PC-9 (cell line): ENCODE measurements around the gene FAM13C. TPM values are rescaled to one million over a fixed set of nuclear protein-coding genes. Genes with fewer than 3 reads are reported as not detected.

Experiments used
- BruUV-seq: library from RNA; stranded (reverse); fragments of 400-500 nt; replicated peaks from 2 replicates; lab custom pipeline; 2021; lab: Mats Ljungman, UMichigan
- CTCF ChIA-PET: fragments of 300-600 bp; sonication (Branson Sonifier 250); formaldehyde crosslinking; loops from one replicate; lab custom pipeline; 2022; ENCODE audit warnings: antibody characterized with exemption; lab: Charles Lee
- POLR2A ChIA-PET: fragments of 300-600 bp; sonication (Branson Sonifier 250); formaldehyde crosslinking; loops from one replicate; lab custom pipeline; 2022; ENCODE audit warnings: antibody characterized with exemption; ENCODE audit not compliant: unreplicated experiment; lab: Charles Lee
- DNase-seq, 2 experiments: peaks; one replicate each; pipeline versions ENCODE4 v3.0.0 to v3.0.0-alpha.2; 2015 to 2022; ENCODE audit warnings: mixed read lengths in 1 of 2
- H2AFZ ChIP-seq: fragments of 200-600 bp; sonication (generic); 2 replicates; pipeline ENCODE4 v1.8.1; 2017; ENCODE audit warnings: antibody characterized with exemption
- H3F3A ChIP-seq: fragments of 200-600 bp; sonication (generic); 2 replicates; pipeline ENCODE4 v1.8.1; 2017; ENCODE audit warnings: antibody characterized with exemption, mild to moderate bottlenecking, low read depth; ENCODE audit not compliant: insufficient read depth
- H3K27ac ChIP-seq: fragments of 200-600 bp; sonication (generic); 2 replicates; pipeline ENCODE4 v1.6.1; 2016; ENCODE audit warnings: mixed run types
- H3K27me3 ChIP-seq: fragments of 200-600 bp; sonication (generic); 2 replicates; pipeline ENCODE4 v1.6.1; 2016; ENCODE audit warnings: low read depth, mixed run types; ENCODE audit not compliant: insufficient read depth
- H3K36me3 ChIP-seq: fragments of 200-600 bp; sonication (generic); 2 replicates; pipeline ENCODE4 v1.6.1; 2016; ENCODE audit warnings: low read depth, mixed run types
- H3K4me1 ChIP-seq: fragments of 200-600 bp; sonication (generic); replicated peaks from 2 replicates; pipeline ENCODE4 v1.6.1; 2016; ENCODE audit warnings: mixed run types; ENCODE audit not compliant: insufficient read depth
- H3K4me2 ChIP-seq: fragments of 200-600 bp; sonication (generic); 2 replicates; pipeline ENCODE4 v1.6.1; 2017; ENCODE audit warnings: mixed run types
- H3K4me3 ChIP-seq: fragments of 200-600 bp; sonication (generic); 2 replicates; pipeline ENCODE4 v1.6.1; 2016; ENCODE audit warnings: mixed run types
- H3K79me2 ChIP-seq: fragments of 200-600 bp; sonication (generic); 2 replicates; pipeline ENCODE4 v1.6.1; 2017; ENCODE audit warnings: low read depth, mixed run types
- H3K9me2 ChIP-seq: fragments of 200-600 bp; sonication (generic); 2 replicates; pipeline ENCODE4 v1.8.1; 2017; ENCODE audit warnings: mild to moderate bottlenecking; ENCODE audit not compliant: insufficient read depth
- H3K9me3 ChIP-seq: fragments of 200-600 bp; sonication (generic); 2 replicates; pipeline ENCODE4 v1.8.1; 2016; ENCODE audit warnings: low read depth; ENCODE audit not compliant: insufficient read depth
- H4K20me1 ChIP-seq: fragments of 200-600 bp; sonication (generic); 2 replicates; pipeline ENCODE4 v1.8.1; 2017; ENCODE audit not compliant: insufficient read depth
- EZH2 ChIP-seq: fragments of 200-600 bp; sonication (generic); IDR thresholded peaks from 2 replicates; pipeline ENCODE4 v1.8.0; 2017; ENCODE audit warnings: antibody characterized with exemption, low read depth
- intact Hi-C: fragments of 100-400 bp; cut with micrococcal nuclease; formaldehyde crosslinking; loops from one replicate; pipeline ENCODE4 v1.10.0; 2022; ENCODE audit not compliant: unreplicated experiment
- total RNA-seq: library from RNA; stranded (reverse); gene quantifications from 2 replicates; pipeline ENCODE4 v1.2.3, GENCODE V29; 2021
- TF ChIP-seq, protein P1 (sequence below): fragments of 200-600 bp; sonication (generic); conservative IDR thresholded peaks from 2 replicates; pipeline ENCODE4 v1.6.1; 2017; ENCODE audit warnings: mixed run types, antibody characterized with exemption, mild to moderate bottlenecking, moderate library complexity

FAM13C gene
- total RNA-seq, 1 experiment from 2014 or later: not detected

DNA sequence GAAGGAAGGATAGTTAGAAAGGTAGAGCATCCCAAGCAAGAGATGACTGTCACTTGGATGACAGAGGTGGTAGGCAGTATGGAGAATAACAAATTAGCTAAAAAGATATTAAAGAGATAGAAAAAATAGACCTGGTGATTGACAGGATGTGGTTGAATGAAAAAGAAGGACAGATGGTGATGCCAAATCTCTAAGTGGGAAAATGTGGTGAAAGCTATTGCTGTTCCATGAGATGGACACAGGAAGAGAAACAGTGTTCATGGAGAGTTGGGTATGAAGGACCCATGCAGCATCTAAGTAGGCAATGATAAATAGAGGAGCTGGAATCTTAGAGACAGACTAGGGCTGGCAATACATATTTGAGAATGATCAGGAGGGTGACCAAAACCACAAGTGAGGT lies 30.7 kb downstream of the FAM13C start:
- no peaks in the 10 kb centered on the region for H3K9me2 ChIP-seq
- no peaks in the 10 kb centered on the region for H3K36me3 ChIP-seq
- H3K4me3 ChIP-seq: no peak overlapping the region
- H3K27me3 ChIP-seq: no peaks in the 10 kb centered on the region
- no peak overlapping the region for H2AFZ ChIP-seq
- no peak overlapping the region for H3K27ac ChIP-seq
- no peaks in the 10 kb centered on the region for H3K4me1 ChIP-seq
- no peaks in the 10 kb centered on the region for H3K79me2 ChIP-seq
- no TSS peak for BruUV-seq
- no peak for TF ChIP-seq EZH2
- TF ChIP-seq, protein P1, sequence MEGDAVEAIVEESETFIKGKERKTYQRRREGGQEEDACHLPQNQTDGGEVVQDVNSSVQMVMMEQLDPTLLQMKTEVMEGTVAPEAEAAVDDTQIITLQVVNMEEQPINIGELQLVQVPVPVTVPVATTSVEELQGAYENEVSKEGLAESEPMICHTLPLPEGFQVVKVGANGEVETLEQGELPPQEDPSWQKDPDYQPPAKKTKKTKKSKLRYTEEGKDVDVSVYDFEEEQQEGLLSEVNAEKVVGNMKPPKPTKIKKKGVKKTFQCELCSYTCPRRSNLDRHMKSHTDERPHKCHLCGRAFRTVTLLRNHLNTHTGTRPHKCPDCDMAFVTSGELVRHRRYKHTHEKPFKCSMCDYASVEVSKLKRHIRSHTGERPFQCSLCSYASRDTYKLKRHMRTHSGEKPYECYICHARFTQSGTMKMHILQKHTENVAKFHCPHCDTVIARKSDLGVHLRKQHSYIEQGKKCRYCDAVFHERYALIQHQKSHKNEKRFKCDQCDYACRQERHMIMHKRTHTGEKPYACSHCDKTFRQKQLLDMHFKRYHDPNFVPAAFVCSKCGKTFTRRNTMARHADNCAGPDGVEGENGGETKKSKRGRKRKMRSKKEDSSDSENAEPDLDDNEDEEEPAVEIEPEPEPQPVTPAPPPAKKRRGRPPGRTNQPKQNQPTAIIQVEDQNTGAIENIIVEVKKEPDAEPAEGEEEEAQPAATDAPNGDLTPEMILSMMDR: no peak
- H4K20me1 ChIP-seq: no peaks in the 10 kb centered on the region
- intact Hi-C loops: no loop called here
- H3K4me2 ChIP-seq: no peak overlapping the region
- no peak for DNase-seq
- POLR2A ChIA-PET: no interaction called here
- CTCF ChIA-PET: no interaction called here
- no peaks in the 10 kb centered on the region for H3K9me3 ChIP-seq
- H3F3A ChIP-seq: no peaks in the 10 kb centered on the region

DNA sequence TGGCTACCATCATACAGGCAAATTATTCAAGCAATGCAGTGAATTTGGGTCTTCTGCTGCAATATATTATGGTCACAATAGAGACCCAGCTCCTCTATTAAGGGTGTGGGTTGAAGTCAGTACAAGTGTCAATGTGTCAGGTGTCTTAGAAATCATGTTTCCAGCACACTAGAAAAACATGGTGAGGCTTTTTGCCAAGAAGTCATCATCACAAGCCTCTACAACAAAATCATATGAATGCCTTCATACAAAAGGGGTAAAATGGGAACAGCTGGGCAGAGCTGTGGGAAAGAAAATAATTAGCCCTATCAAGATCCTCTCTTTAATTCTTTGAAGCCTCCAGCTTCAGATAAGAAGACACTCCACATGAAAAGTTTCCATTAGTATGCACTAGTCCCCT lies 37.2 kb downstream of the FAM13C start:
- no peaks in the 10 kb centered on the region for H3K9me3 ChIP-seq
- H3K79me2 ChIP-seq: no peaks in the 10 kb centered on the region
- BruUV-seq: no TSS peak
- no peaks in the 10 kb centered on the region for H3K27me3 ChIP-seq
- ChIA-PET CTCF (no interaction called here), POLR2A (no interaction called here)
- no peak overlapping the region for H3K4me2 ChIP-seq
- H4K20me1 ChIP-seq: no peaks in the 10 kb centered on the region
- no peak overlapping the region for H3K27ac ChIP-seq
- no peaks in the 10 kb centered on the region for H3K4me1 ChIP-seq
- H3K4me3 ChIP-seq: no peak overlapping the region
- H3K36me3 ChIP-seq: no peaks in the 10 kb centered on the region
- no peak for DNase-seq
- no peak for TF ChIP-seq EZH2
- TF ChIP-seq, protein P1: no peak
- H3K9me2 ChIP-seq: no peaks in the 10 kb centered on the region; the same call in 1 of the 2 replicates
- intact Hi-C loops: no loop called here
- no peaks in the 10 kb centered on the region for H3F3A ChIP-seq
- H2AFZ ChIP-seq: no peak overlapping the region

DNA sequence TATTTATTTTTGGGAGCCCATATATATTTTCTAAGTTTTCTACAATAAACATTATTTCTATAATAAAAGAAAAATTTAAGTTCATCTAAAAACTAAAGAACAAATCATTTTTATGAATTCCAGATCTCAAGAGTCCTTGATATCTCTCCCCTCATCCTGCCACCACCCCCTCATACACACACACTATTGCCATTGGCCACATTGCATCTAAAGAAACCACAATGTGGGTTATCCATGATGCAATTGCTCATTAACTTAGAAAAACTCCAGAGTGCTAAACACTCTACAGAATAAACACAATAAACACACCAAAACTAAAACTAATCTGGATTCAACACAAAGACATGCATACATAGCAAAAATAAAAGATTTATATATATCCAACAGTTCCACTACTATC lies 37.8 kb downstream of the FAM13C start:
- intact Hi-C loops: no loop called here
- ChIA-PET CTCF (no interaction called here), POLR2A (no interaction called here)
- DNase-seq: no peak
- H3K9me3 ChIP-seq: no peaks in the 10 kb centered on the region
- H3K27ac ChIP-seq: no peak overlapping the region
- no peaks in the 10 kb centered on the region for H3K79me2 ChIP-seq
- H3K9me2 ChIP-seq: no peaks in the 10 kb centered on the region; the same call in 1 of the 2 replicates
- no peaks in the 10 kb centered on the region for H3K27me3 ChIP-seq
- no peaks in the 10 kb centered on the region for H3F3A ChIP-seq
- no peak overlapping the region for H3K4me2 ChIP-seq
- no peaks in the 10 kb centered on the region for H4K20me1 ChIP-seq
- no peak overlapping the region for H3K4me3 ChIP-seq
- no peaks in the 10 kb centered on the region for H3K36me3 ChIP-seq
- no peaks in the 10 kb centered on the region for H3K4me1 ChIP-seq
- TF ChIP-seq, protein P1: no peak
- TF ChIP-seq EZH2: no peak
- no peak overlapping the region for H2AFZ ChIP-seq
- BruUV-seq: no TSS peak
